HS-5 (cell line): ENCODE measurements around the gene DRD4.
"Not testable (repeated sequence)": the region's sequence is repeated elsewhere in the genome, so short reads cannot be mapped to it uniquely, and the experiment has no call there.

ENCODE experiments used
- DNase-seq: peaks from one replicate; pipeline ENCODE4 v3.0.0-alpha.2; 2012; ENCODE audit warnings: low read depth

DRD4 gene

DNA sequence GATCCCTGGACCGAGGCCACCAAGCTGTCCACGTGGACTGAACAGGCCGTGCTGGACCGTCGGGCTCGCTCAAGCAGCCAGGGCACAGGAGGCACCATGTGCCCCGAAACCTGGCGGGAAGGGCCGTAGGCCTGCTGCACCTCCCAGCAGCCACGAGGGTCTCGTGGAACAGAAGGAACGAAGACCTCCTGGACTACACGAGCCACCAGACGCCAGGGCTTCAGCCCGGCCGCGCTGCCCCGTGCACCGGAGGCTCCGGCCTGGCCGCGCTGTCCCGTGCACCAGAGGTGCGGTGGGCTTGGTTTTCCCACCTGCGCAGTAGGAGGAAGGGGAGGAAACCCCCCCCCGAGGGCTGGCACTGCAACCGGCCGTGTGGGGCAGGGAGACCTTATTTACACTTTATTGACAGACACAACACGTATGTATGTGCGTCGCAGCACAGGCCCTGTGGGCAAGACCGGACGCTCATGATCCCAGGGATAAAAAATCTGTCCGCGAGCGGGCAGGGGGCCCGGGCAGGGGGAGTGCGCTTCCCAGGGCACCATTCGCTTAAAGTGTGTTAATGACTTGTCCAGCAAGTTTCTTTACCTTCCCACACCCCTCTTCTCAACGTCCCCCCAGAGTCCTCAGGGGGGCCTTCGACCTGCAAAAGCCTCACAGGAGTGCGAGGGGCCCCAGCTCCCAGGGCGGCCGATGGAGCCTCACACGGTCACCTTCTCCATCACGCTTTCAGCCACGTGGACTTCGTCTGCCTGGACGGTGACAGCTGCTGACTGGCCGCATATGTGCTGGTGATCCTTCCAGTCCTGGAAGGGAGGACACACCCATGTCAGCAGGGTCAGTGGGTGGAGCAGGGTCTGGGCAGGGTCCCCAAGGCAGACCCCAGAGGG lies 7.0 kb downstream of the DRD4 start:
- no peak for DNase-seq

DNA sequence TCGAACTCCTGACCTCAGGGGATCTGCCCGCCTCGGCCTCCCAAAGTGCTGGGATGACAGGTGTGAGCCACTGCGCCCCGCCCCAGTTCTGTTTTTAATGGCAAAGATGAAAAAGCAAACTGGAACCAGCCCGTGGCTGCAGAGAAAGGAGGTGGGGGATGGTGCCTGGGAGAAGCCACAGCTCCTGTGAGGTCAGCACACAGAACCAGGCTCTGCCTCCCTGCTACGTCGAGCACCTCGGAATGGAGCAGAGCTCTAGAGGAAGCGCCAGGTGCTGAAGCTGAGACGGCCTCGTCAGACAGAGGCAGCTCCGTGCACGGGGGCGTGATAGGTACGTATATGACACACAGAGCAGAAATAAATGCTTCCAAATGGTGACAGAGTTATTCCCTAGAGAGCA lies 8.5 kb downstream of the DRD4 start:
- no peak for DNase-seq

DNA sequence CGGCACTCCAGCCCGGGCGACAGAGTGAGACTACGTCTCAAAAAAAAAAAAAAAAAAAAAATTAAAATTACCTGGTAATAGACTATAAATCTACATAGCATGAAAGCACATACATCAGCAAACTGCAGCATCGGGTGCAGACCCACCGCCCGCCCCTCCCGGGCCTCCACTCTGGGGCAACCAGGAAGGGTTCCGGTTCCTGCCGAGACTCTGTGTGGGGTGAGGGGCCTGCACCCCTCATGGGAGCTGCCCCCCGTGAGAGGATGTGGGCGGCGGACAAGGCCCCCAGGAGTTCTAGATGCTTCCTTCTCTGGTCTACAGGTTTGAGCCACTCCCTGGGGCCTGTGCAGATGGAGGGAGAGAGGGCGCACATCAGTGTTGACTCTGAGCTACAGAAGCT lies 9.1 kb downstream of the DRD4 start:
- DNase-seq = no peak

GRCh38 chr11:647672-648158 lies 10.6 kb downstream of the DRD4 start:
- DNase-seq = not testable (repeated sequence)

DNA sequence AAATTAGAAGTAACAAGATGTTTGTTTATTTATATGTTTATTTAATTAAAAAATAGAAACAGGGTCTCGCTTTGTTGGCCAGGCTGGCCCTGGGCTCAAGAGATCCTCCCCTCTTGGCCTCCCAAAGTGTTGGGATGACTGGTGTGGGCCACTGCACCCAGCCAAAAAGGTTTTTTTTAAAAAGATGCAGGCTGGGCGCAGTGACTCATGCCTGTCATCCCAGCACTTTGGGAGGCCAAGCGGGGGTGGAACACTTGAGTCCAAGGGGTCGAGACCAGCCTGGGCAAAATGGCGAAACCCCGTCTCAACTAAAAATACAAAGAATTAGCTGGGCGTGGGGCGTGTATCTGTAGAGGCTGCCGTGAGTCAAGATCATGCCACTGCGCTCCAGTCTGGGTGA lies 13.4 kb downstream of the DRD4 start:
- no peak for DNase-seq

DNA sequence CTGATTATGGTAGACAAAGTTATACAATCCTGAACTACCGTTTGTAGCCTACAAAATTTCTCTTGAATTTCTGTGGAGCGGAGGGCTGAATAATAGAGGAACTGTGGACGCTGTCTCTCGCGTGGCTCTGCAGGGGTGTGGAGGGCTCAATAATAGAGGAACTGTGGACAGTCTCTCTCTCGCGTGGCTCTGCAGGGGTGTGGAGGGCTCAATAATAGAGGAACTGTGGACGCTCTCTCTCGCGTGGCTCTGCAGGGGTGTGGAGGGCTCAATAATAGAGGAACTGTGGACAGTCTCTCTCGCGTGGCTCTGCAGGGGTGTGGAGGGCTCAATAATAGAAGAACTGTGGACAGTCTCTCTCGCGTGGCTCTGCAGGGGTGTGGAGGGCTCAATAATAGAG lies 16.1 kb downstream of the DRD4 start:
- DNase-seq = not testable (repeated sequence)

GRCh38 chr11:653837-654236 lies 16.8 kb downstream of the DRD4 start:
- no peak for DNase-seq

DNA sequence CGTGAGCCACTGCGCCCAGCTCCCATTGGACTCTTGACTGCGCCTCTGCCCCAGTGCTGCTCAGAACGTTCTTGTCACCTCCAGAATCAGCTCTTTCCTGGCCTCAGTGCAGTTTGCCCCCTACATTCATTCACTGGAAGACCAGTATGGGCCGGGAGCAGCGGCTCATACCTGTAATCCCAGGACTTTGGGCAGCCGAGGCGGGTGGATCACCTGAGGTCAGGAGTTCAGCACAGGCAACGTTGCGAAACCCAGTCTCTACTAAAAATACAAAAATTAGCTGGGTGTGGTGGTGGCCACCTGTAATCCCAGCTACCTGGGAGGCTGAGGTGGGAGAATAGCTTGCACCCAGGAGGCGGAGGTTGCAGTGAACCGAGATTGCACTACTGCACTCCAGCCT lies 17.4 kb downstream of the DRD4 start:
- DNase-seq = not testable (repeated sequence)

DNA sequence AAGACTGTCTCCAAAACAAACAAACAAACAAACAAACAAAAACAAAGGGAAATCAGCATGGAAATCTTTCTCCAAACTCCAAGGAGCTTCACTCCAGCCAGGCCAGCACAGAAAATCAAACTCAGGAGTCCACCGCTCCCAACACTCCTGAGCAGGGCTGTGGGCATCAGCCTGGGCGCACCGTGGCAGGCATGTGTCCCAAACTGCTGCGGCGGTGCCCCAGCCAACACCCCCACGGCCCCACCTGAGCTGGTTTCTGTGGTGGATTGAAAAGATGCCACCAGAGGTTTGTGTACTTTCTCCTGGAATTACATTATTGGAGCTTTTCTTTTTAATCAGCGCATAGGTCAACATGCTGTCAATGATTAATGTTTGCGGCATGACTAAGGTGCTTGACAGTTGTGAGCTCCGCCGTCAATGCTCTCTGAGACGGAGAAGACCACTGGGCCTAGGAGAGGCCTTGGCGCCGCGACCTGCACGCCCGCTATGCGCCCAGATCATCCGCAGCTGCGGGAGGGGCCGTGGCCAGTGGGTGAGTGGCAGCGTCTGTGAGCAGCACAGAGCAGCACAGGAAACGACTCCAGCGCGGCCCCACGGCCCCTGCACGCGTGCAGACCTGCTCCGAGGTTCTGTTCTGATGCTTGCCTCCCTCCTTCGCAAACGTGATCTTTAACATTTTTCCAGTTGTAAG lies 18.1 kb downstream of the DRD4 start:
- DNase-seq = no peak

- DNase-seq = no peak
Measured at GRCh38 chr11:656426-656825, 19.4 kb downstream of the DRD4 start.

- DNase-seq = no peak
Measured at GRCh38 chr11:656866-657265, 19.8 kb downstream of the DRD4 start.

DNA sequence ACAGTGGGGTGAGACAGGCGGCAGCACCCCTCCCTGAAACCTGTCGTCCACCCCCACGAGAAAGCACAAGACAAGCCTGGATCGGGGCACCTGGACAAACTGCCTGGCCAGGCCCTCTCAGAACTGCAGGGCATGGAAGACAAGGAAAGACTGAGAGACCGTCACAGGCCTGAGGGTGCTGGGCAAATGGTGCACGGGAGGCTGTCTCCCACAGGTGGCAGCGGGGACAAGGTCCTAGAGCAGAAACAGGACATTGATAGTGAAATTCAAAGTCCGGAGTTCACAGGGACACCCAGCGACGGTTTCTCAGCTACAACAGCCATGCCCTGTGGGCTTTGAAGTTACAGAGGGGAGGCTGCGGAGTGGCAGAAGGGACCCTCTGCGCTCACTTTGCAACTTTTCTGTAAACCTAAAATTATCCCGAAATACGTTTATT lies 20.6 kb downstream of the DRD4 start:
- DNase-seq = no peak

DNA sequence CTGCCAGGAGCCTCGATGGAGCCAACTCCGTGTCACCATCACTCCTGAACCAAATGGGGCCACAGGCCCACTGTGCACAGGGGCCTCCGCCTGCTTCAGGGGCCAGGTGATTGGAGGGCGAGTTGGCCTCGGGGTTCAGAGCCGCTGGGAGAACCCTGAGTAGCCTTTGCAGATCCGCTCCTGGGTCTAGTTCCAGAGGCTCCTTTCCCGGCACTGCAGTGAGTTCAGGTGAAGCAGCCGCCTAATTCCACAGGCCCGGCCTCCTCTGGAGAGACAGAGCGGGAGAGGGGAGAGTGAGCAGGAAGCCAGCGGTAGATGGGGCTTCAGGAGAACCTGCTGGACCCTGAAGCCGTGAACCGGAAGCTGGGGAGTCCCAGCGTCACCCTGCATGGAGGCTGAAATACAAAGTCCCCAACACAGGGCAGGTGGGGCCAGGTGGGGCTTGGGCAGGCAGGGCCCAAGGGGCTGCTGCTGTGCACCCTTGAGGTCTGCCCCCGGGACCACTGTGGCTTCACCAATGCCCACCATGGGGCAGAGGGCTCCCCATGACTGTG lies 22.5 kb downstream of the DRD4 start:
- DNase-seq = no peak

- no peak for DNase-seq
Measured at GRCh38 chr11:660281-660680, 23.2 kb downstream of the DRD4 start.

- no peak for DNase-seq
Measured at GRCh38 chr11:660681-661444, 23.8 kb downstream of the DRD4 start.

GRCh38 chr11:662689-663274 lies 25.7 kb downstream of the DRD4 start:
- no peak for DNase-seq

DNA sequence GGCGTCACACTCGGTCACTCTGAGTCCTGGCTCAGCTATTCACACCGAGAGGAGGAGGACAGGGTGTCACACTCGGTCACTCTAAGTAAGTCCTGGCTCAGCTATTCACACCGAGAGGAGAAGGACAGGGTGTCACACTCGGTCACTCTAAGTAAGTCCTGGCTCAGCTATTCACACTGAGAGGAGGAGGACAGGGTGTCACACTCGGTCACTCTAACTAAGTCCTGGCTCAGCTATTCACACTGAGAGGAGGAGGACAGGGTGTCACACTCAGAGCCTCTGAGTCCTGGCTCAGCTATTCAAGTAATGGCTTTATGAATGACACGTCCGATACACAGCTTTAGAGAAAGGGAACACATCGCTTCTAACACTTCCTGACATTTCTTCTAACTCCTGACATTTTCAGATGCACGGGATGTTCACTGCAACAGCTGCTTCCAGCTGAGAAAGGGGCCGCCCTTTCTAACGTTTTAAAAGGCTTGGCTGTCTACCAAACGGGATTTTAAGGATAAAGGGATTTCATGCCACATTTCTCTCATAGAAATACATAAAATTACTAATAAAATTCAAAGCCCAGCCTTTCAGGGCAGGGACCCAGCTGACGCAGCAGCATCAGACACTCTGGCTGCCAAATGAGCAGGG lies 28.1 kb downstream of the DRD4 start:
- DNase-seq = no peak

- DNase-seq = no peak
Measured at GRCh38 chr11:665704-666281, 28.7 kb downstream of the DRD4 start.

DNA sequence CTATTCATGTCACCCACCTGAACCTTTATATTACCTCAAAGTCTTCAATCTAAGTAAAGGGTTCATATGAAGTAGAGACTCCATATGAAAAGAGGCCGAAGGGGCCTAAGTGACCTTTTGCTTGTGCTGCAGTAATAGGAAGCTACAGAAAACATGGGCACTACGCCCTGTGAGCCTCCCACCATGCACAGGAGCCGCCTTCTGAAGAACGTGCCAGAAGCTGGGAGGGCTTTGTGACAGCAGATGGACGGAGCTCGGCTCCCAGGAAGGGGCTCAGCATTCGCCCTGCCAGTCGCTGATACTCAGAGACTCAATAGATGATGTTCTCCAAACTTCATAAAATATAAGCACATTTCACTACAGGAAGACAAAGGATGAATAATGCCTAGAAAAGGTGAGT lies 36.8 kb downstream of the DRD4 start:
- no peak for DNase-seq

DNA sequence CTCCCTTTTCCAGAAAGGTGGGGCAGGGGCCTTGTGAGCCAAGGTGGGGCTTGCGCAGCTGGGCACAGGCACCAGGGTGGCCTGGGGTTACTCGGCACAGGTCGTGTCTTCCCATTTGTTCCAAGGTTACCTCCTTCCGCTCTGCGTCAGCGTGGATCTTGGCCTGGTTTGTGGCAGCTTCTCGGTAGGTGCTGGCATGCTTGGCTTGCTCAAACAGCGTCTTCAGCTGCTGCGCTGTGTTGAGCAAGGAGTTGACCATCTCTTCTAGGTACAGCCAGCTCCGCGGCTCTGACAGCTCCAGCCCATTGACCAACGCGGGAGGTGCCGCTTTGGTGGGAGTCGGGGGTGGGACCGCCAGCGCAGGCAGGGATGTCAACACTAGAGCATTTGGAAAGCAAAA lies 37.3 kb downstream of the DRD4 start:
- no peak for DNase-seq

GRCh38 chr11:678297-678696 lies 41.2 kb downstream of the DRD4 start:
- DNase-seq = no peak
